Central memory CD4-positive, alpha-beta T cell (primary cell): Measurements from ENCODE around the gene ADPRHL1.

ENCODE experiments used
- DNase-seq: peaks from one replicate; pipeline ENCODE4 v3.0.0; 2022

Gene ADPRHL1

DNA sequence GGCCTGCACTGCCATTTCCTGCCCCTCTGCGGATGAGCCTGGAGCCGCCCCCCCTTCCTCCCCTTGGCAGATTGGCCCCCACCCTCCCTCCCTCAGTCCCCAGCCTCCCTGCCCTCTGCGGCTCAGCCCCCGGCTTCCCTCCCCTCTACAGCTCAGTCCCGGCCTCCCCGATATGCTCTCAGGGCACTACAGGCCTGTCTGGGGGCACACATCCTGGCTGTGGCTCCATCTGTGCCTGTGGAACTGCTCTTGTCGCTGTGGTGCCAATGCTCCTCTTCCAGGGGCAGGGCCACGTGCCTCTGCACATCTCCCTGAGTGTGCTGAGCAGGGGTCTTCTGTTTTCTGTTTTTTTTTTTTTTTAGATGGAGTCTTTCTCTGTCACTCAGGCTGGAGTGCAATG is 39.0 kb downstream of the ADPRHL1 start:
- no peak for DNase-seq

DNA sequence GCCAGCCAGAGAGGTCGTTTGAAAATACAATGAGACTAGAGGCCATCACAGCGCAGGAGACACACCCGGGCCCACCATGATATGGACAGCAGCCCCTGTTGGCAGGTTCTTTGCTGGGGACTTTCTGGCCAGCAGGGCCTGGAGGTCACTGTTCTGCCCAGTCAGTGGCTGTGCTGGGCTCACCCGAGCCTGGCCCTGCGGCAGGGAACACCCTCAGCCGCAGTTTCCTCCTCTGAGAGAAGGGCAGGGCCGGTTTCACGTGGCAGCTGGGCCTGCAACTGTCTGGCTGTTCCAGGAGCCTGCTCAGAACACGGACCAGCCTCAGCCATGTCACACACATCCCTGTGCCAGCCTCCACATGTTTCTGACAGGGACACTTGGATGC is 39.4 kb downstream of the ADPRHL1 start:
- no peak for DNase-seq

DNA sequence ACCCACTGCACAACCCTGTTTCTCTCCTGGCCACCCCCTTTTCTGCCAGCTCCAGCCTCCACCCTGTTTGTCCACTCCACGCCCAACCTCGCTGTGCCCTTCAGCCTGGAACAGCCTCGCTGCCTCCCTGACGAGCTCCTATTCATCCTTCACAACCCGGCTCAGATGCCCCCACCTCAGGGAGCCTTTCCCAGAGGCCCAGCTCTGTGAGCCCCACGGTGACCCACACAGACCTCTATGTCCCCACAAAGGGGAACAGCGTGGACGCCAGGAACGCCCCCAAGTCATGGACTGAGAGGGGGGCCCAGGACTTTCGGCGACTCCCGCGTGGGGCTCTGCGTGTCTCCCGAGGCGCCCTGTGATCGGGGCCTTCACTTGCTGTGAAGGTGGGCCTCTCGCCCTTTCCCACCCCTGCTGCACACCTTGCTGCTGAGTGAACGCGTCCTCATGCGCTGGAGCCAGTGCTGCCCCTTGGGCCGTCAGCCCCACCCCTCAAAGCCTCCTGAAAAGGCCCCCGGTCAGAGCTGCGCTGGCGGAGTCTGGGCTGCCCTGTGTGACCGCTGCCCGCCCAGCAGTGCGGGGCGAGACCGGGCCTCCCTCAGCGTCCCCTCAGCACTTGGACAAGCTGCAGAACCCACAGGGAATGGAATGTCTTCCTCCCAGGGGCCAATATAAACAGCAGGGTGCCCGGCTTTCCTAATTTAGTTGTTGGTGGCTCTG is 40.0 kb downstream of the ADPRHL1 start:
- no peak for DNase-seq

DNA sequence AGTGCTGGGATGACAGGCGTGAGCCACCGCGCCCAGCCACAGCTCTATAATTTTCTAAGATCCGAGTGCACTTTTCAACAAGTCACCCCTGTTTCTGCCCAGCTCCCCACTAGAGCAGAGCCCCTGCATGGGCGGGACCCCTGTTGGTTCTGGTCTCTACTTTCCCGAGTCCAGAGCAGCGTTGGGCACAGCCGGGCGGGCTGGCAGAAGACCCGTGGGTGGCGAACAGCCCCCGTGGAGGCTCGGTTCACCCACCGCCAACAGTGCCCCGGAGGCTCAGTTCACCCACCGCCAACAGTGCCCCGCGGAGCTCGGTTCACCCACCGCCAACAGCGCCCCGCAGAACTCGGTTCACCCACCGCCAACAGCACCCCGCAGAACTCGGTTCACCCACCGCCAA is 40.8 kb downstream of the ADPRHL1 start:
- no peak for DNase-seq

DNA sequence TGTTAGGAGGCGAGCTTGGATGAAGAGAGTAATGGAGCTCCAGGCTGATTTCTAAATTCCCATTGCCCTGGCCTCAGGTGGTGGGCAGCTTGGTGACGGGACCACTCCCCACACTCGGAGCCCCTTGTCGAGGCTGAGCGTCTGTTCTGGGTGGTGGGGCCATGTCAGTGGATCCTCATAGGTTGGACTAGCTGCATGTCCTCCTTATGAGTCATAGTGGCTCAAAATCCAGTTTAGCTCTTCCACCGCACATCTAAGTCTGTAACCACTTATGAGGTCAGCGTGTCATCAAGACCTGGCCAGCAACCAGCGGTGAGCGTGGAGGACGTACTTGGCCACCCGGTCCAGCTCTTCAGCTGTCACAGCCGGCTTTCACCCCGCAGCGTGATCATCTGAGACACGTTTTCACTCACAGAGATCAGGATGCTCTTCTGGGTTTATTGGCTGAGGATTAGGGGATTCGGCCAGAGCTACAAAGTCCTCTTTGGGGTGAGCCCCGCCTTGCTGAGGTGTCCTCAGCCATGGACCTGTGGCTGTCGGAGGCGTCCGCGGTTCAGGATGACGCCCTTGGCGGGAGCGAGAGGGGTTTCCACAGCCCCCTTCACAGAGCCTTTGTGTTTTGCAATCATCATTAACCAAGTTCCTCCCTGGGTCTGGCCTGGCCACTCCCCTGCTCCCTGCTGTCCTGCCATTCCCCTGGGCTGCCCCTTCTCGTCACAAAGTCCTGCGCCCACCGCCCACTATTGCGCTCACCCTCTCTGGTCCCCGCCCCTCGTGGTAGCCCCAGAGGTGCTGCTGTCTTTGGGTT is 41.9 kb downstream of the ADPRHL1 start:
- DNase-seq, result no peak

DNA sequence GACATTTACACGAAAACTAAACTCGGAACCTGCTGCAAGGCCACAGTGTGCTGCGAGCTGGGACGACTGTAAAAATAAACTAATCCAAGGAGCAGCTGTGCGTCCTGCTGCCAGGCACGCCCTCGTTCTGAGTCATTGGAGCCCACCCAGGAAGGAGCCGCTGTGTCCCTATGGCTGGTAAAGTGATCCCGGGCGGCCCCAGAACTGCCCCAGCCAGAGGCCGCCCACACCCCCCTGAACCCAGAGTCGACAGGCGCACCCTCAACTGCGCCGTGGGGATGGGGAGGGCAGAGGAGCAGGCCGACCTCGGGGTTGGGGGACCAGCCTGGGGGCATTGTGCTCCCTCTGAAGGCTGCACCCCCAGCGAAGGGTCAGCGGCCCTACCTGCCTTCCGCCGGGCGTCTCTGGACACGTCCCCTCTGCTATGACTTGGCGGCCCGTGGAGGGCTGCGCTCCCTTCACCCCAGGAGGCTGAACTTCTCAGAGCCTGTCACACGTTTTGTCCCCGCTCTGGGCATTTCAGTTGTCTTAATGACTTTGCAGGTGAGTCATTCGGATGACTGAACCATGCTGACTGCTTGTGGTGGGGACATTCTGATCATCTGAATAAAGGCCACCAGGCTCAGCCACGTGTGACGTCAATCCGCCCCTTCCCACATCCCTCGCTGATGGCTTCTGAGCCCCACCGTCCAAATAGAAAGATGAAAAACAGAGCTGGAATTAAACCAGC is 42.7 kb downstream of the ADPRHL1 start:
- no peak for DNase-seq

DNA sequence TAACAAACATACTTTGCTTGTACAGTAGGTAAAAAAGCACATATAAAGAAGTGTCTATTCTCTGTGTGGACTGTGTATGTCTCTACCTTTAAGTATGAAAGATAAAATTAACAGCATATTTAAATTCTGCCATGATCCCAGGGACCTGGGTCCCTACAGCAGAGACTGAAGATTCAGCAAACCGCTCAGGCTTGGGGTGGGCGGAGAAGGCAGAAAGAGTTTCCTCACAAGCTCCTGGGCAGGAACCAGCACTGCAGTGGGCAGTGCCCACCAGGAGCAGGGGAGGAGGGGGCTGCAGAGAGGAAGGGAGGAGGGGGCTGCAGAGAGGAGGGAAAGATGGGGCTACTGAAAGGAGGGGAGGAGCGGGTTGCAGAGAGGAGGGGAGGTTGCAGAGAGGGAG is 44.7 kb downstream of the ADPRHL1 start:
- no peak for DNase-seq

DNA sequence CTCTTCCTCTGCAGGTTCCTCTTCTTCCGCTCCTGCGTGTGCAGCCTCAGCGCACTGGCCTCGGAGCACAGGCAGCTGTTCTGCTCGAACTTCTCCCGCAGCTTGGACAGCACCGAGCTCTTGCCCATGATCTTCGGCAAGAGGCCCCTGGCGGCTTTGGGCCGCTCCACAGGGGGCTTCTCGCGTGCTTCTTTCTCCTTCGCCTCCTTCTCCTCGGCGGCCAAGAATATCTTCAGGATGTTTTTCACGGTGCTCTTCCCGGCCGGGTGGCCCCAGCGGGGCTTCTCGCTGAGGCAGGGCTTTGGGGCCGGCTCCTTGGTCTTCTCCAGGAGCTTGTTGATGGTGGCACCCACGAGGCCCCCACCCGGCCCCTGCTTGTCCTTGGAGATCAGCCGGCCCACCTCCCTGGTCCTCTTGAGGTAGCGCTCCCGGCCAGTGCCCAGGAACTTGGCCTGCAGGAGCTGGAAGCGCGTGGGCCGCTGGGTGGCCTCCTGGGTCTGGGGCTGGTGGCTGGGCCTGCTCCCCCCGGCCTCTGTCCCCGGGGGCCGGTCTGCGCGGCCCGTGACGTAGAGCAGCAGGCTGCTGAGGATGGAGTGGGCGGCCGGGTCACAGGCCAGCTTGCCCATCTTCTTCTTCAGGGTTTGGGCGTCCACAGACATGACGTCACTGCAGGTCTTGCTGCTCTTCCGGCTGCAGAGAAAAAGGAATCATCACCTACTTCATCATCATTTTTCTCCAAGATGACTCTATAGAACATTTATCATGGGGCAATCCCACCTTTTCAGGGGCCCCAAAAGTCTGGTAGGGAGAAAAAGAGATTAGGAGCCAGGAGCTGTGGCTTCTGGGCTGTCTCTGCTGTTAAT is 45.5 kb downstream of the ADPRHL1 start:
- no peak for DNase-seq

DNA sequence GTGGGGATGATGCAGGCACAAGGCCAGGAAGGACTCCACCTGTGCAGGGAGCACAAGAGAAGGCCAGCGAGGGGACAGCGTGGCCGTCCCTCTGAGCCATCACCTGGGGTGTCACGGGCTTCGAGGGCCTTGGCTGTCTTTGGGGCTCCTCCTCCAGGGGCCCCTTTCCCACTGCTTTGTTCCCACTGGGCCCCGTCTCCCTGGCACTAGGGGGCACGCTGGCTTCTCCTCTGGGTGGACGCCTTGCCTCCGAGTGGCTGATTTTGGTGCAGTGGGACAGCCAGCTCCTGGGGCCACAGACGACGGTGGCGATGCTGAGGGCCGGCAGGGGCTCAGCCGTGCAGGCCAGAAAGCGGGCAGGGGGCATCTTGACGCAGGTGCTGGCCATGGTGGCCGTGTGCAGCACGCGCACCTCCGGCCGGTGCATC is 46.2 kb downstream of the ADPRHL1 start:
- DNase-seq, result no peak

DNA sequence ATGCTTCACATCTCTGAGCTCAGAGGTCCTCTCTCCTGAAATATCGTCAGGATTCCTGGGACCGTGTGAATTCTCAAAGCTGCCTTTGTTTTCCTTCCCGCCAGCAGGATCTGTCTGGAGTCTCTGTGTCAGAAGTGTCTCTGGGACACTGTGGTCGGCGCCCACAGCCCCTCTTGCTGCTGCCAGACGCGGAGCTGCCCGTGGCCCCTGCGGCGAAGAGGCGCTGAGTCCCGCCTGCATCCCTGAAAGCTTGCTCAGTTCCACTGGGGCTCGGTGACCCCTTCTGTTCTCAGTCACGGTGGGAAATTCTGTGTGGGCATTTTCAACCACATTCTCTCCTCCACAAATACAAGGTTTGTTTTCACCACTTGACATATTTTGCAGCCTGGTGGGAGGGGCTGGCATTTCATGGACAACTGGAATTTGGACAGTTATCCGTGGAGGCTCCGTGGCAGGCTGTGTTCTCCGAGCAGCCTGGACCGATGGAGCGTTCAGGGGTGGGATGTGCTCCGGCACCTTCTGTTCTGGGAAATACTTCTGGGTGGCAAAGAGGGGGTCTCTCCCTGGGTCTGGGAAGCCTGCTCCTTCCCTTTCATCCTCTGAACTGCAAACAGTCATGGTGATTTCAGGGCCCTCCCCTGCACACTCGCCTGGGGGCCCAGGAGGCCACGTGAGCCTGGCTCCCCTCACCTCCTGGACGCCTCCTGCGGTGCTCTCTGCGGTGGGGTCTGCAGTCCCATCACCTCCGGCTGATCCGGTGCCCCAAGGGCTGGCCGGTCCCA is 46.8 kb downstream of the ADPRHL1 start:
- DNase-seq, result no peak

DNA sequence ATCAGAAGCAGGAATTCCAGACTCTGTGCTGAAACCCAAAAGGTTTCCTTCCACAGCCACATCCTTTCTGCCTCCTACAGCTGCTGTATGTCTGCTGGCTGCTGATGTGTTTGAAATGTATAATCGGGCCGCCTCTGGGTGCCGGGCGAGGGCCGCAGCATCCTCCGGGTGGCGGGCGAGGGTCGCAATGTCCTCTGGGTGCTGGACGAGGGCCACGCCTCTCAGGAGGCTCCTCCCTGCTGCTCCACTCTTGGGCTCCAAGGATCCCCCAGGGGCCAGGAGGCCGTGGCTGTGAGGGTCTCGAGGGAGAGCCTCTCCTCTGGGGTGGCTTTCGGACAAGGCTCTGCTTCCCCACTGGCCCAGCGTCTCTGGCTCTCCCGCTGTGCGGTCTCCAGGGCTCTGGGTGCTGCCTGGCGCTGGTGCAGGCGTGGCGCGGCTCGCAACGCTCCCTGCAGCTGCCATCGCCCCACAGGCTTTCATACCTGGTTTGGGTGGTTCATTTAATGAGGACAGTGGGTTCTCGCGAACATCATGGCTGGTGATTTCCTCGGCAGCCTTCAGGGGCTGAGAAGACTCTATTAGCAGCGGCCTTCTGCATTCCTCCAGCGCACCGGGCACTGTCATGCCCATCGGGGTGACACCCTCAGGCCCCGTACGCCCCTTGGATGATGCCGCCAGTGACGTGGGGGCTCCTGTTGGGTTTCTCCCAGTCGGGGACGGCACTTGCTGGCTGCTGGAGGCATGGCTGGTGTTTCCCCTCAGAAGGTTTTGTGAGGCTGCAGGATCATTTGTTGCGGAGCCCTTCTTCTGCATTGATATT is 47.6 kb downstream of the ADPRHL1 start:
- DNase-seq, result no peak

DNA sequence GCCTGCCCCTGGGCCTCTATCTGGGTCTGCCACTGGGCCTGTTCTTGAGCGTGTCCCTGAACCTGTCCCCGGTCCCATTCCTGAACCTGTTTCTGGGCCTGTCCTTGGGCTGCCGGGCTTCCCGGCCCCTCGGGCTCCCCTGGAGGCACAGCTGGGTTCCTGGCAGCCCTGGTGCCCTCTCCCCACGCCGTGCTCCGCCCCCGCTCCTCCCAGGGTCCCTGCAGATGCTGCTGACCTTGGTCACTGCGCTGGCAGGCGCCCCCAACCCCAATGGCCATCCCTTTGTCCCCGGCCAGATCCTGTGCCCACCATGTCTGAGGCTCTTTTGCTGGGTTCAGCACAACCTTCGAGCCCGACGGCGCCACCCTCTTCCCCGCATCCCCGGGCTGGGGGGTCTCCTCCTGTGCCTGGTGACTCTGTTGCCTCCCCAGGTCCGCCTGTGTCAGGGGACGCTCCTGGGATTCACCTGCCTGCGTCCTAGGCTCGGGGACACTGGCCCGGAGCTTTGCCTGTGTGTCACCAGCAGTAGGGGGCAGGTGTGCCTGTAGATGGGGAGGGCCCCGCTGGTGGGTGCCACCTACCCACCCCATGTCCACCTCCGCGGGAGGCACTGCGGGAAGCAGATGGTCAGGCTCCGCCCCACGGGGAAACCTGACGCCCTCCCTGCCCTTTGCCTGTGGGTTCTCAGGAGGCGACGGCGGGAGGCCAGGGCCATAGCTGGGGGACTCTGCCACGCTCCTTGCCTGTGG is 48.4 kb downstream of the ADPRHL1 start:
- DNase-seq, result no peak

DNA sequence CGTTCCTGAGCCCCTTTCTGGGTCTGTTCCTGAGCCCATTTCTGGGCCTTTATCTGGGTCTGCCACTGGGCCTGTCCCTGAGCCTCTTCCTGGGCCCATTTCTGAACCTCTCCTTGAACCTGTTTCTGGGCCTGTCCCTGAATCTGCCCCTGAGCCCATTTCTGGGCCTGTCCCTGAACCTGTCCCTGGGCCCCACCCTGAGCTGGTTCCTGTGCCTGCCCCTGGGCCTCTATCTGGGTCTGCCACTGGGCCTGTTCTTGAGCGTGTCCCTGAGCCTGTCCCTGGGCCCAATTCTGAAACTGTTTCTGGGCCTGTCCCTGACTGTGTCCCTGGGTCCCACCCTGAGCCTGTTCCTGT is 48.9 kb downstream of the ADPRHL1 start:
- no peak for DNase-seq

DNA sequence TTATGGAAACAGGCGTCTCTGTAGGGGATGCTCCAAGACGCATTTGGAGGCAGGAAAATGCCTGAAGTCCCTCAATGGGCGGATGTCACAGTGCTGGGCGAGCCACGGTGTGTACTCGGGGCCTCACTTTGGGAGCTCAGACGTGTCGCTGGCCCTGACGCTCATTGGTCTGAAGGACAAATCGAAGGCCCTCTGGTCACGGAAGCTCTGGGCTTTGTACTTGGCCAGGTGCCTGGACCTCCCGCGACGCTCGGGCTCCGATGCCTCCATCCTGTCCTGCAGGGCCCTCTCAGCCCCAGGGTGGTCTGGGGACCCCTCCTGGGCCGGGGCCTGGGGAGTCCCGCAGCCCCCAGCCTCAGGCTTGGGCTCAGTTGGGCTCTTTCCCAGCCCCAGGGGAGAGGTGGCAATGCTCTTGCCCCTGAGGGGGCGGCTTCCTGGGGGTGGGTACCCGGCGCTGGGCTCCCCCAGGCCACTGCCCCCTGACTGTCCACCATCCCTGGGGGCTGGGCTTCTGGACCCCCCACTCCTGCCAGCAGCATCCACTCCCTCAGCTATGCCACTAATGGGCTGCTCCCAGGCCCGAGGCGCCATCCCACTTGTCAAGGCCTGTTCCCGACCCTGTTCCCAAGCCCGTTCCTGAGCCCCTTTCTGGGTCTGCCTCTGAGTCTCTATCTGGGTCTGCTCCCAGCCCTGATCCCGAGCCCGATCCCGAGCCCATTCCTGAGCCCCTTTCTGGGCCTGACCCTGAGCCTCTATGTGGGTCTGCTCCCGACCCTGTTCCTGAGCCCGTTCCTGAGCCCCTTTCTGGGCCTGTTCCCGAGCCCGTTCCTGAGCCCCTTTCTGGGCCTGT is 49.8 kb downstream of the ADPRHL1 start:
- DNase-seq, result no peak

DNA sequence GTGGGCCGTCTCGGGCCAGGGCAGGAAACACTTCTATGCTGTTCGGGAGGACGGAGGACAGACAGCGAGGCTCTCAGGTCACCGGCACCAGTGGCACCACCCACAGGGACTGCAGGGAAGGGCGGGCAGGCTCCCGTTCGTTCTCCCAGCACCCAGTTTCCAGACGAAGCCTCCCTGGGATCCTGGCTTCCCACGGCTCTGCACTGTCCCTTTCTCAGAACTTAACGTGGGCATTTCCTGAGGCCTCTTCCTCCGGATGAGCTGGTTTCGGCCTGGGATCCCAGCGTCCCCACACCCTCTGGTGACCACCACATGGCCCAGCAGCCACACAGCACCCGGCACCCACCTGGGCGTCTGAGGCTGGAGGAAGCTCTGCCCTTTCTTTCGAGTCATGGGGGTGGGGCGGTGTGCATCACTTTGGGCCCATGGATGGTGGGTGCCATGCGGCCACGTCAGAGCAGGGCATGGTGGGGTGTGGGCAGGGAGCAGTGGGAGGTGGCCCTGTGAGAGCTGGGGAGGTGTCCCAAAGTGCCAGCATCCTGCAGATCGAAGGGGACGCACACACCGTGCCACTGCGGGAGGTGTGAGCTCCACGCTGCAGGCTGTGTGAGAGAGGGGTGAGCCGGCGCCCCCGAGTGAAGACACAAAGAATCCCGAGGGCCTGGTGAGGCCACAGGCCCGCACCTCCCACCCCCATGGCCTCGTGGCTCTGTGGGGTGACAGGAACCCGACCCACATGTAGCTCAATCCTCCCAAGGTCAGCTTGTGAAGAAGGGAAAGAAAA is 50.6 kb downstream of the ADPRHL1 start:
- no peak for DNase-seq

DNA sequence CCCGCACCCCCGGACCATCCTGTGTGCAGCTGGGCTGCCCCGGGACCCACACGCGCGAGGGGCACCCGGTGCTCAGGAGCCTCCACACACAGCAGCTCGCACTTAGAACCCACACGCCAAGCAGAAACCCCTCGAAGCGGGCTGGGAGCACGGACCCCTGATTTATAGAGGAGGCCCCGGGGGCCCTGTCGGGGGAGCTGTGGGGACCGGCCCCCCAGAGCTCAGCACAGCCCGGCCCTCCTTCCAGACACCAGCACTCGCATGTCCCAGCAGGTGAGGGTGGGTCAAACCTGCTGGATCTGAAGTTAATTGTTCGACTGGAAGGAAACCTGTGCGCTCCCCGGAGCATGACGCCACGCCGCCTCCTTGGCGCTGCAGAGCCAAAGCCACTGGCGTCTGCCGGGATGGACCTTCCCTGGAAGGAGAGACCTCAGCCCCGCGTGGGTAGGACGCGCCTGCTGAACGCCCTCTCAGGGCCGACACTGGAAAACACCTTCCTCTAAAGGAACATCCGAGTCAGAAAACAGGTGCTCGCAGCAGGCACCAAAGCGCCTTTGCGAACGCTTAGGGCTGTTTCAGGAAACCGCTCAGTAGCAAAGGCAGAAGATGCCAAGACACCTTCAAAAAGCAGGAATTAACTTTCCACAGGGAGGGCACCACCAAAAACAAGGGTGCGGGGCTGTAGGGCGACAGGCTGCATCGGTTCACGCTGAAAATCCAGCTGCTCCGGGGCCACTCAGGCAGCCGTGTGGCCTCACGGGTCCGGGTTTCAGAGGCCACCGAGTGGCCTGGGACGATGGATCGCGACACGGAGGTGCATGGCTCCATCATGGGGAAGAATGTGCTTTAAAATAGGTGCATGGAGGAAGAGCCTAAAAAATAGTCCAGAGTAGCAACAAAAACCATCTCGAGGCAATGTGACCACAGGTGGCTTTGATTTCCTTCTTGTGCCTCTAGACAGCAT is 51.6 kb downstream of the ADPRHL1 start:
- DNase-seq, result no peak
